Neuronal stem cell (in vitro differentiated cells): ENCODE measurements around the gene KRT16.
"Not testable (repeated sequence)": the region's sequence is repeated elsewhere in the genome, so short reads cannot be mapped to it uniquely, and the experiment has no call there.

Experiments used
- DNase-seq: peaks from one replicate; pipeline ENCODE4 v3.0.0-alpha.2; 2013; ENCODE audit warnings: low spot score
- H2AFZ ChIP-seq: one replicate; pipeline ENCODE4 v1.6.1; 2013; ENCODE audit warnings: mild to moderate bottlenecking, low read length, inconsistent platforms
- H2AK5ac ChIP-seq: 2 replicates; pipeline ENCODE4 v1.6.1; 2013; ENCODE audit warnings: low read depth, mild to moderate bottlenecking, inconsistent platforms, low read length, moderate library complexity, mixed read lengths
- H2BK120ac ChIP-seq: 2 replicates; pipeline ENCODE4 v1.6.1; 2013; ENCODE audit warnings: low read depth, mild to moderate bottlenecking, inconsistent platforms, low read length, moderate library complexity, mixed read lengths
- H2BK12ac ChIP-seq: one replicate; pipeline ENCODE4 v1.6.1; 2013; ENCODE audit warnings: low read length, inconsistent platforms
- H2BK15ac ChIP-seq: 2 replicates; pipeline ENCODE4 v1.6.1; 2013; ENCODE audit warnings: mild to moderate bottlenecking, low read length, inconsistent platforms, mixed read lengths
- H2BK5ac ChIP-seq: one replicate; pipeline ENCODE4 v1.6.1; 2013; ENCODE audit warnings: inconsistent platforms, mild to moderate bottlenecking, low read length, moderate library complexity
- H3K14ac ChIP-seq: one replicate; pipeline ENCODE4 v1.6.1; 2013; ENCODE audit warnings: low read length, inconsistent platforms
- H3K18ac ChIP-seq: 2 replicates; pipeline ENCODE4 v1.6.1; 2013; ENCODE audit warnings: low read length, inconsistent platforms
- H3K23ac ChIP-seq: 2 replicates; pipeline ENCODE4 v1.6.1; 2013; ENCODE audit warnings: low read depth, mild to moderate bottlenecking, mixed read lengths, low read length, inconsistent platforms; ENCODE audit not compliant: poor library complexity
- H3K27ac ChIP-seq: replicated peaks from 3 replicates; pipeline ENCODE4 v1.5.1; 2013; ENCODE audit warnings: low read length, inconsistent platforms
- H3K27me3 ChIP-seq, 3 experiments: 2 replicates each; pipeline ENCODE4 v1.6.1; 2013; ENCODE audit warnings: low read length in 3 of 3, mild to moderate bottlenecking in 2 of 3, inconsistent platforms in 1 of 3, low read depth in 1 of 3, mixed read lengths in 1 of 3, moderate library complexity in 1 of 3; ENCODE audit not compliant: control insufficient read depth in 3 of 3, insufficient read depth in 3 of 3
- H3K36me3 ChIP-seq, 2 donors: replicated peaks in 1 of 2; 2 replicates each; pipeline ENCODE4 v1.6.1; 2013; ENCODE audit warnings: low read length in 2 of 2; ENCODE audit not compliant: control insufficient read depth in 2 of 2, insufficient read depth in 2 of 2
- H3K4ac ChIP-seq: 2 replicates; pipeline ENCODE4 v1.6.1; 2013; ENCODE audit warnings: inconsistent platforms, mild to moderate bottlenecking, low read length, moderate library complexity
- H3K4me1 ChIP-seq, 2 donors: 1 replicate in 1 of 2; 2 replicates in 1 of 2; pipeline ENCODE4 v1.6.1; 2013; ENCODE audit warnings: low read length in 2 of 2, low read depth in 1 of 2; ENCODE audit not compliant: control insufficient read depth in 2 of 2, insufficient read depth in 1 of 2
- H3K4me2 ChIP-seq: one replicate; pipeline ENCODE4 v1.6.1; 2013; ENCODE audit warnings: mild to moderate bottlenecking, low read length, inconsistent platforms; ENCODE audit not compliant: insufficient read depth, poor library complexity, severe bottlenecking
- H3K4me3 ChIP-seq, 2 donors: 2 replicates each; pipeline ENCODE4 v1.5.1; 2013; ENCODE audit warnings: low read length in 2 of 2, mild to moderate bottlenecking in 2 of 2, inconsistent platforms in 1 of 2, moderate library complexity in 1 of 2
- H3K79me1 ChIP-seq: one replicate; pipeline ENCODE4 v1.6.1; 2013; ENCODE audit warnings: low read depth, mild to moderate bottlenecking, inconsistent platforms, low read length, moderate library complexity
- H3K9ac ChIP-seq: one replicate; pipeline ENCODE4 v1.6.1; 2013; ENCODE audit warnings: mild to moderate bottlenecking, low read depth, low read length, inconsistent platforms; ENCODE audit not compliant: poor library complexity
- H3K9me3 ChIP-seq, 2 donors: replicated peaks in 1 of 2; 2 replicates each; pipeline versions ENCODE3 to v1.6.1; 2013; ENCODE audit warnings: low read length in 2 of 2, mild to moderate bottlenecking in 2 of 2, inconsistent platforms in 1 of 2, low read depth in 1 of 2, mixed read lengths in 1 of 2, moderate library complexity in 1 of 2; ENCODE audit not compliant: control insufficient read depth in 2 of 2, insufficient read depth in 1 of 2
- H4K8ac ChIP-seq: one replicate; pipeline ENCODE4 v1.6.1; 2013; ENCODE audit warnings: low read depth, mild to moderate bottlenecking, inconsistent platforms, low read length, moderate library complexity
- H4K91ac ChIP-seq: one replicate; pipeline ENCODE4 v1.6.1; 2013; ENCODE audit warnings: low read length, low read depth, mild to moderate bottlenecking, inconsistent platforms; ENCODE audit not compliant: poor library complexity
- WGBS, 2 donors: extraction: QIAGEN DNeasy Blood & Tissue Kit; methylation state at CpG; one replicate each; pipeline ENCODE4 v1.1.7; 2013; ENCODE audit warnings: missing lambda C conversion rate in 2 of 2, mixed read lengths in 1 of 2; ENCODE audit not compliant: insufficient read length in 2 of 2, insufficient replicate concordance in 1 of 2; ENCODE audit errors: extremely low coverage in 2 of 2; 5-methylcytosine and 5-hydroxymethylcytosine counted together

KRT16 gene

DNA sequence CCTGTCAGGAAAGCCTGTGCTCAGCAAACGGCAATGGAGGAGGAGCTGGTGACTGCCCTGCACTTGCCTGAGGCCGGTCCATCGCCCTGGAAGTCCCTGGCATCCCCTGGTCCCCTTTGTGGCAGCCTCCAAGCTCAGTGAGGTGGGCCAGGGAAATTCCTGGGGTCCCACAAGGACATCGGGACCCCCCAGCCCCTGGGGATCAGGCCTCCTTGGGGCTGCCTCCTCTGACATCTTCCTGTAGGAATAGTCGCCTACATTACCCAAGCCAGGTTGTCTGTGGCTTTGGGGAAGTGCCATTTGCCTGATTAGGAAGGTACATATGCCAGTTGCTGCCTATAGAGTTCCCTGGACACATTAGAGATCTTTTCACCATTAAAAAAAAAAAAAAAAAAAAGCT lies 33.6 kb downstream of the KRT16 start:
- no peak for DNase-seq
- Histone ChIP-seq H3K14ac (no peak overlapping the region), H3K4me1 (peaks cover 0 to 5% of the 10 kb centered on the region in 2 donors), H3K4ac (no peak overlapping the region), H3K4me2 (no peak overlapping the region), H3K36me3 (no peaks in the 10 kb centered on the region), H2AFZ (no peak overlapping the region), H3K23ac (no peak overlapping the region), H2AK5ac (no peak overlapping the region), H4K91ac (no peak overlapping the region), H2BK5ac (no peak overlapping the region), H3K27me3 (no peaks in the 10 kb centered on the region), H3K18ac (peak overlapping the region; percentile 20), H2BK12ac (no peak overlapping the region), H3K4me3 (no peak overlapping the region), H3K27ac (no peak overlapping the region), H2BK120ac (no peak overlapping the region), H3K9ac (no peak overlapping the region), H2BK15ac (no peak overlapping the region), H3K9me3 (no peaks in the 10 kb centered on the region), H3K79me1 (no peaks in the 10 kb centered on the region), H4K8ac (no peak overlapping the region)
- WGBS, 2 donors: no CpG with 5 or more reads among the region's 5 CpGs

DNA sequence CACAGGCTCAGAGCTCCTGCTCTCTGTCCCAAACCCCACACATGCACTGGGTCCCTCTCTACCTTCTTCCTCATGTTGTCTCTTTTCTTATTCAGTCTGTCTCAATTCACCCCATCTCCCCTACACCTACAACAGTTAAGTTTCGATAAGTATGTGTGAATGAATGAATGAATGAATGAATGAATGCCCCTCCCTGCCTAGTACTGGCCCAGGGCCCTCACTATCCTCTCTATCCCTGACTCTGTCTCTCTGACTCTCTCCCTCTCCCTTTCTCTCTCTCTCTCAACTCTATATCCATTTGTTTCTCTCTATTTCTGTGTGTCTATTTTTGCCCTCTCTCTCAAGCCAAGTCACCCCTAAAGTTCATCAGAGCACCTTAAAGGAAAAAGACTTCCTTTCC lies 34.0 kb downstream of the KRT16 start:
- Histone ChIP-seq H2BK5ac (no peak overlapping the region), H2AK5ac (no peak overlapping the region), H3K4me3 (no peak overlapping the region), H2BK15ac (no peak overlapping the region), H2BK12ac (no peak overlapping the region), H2AFZ (no peak overlapping the region), H3K36me3 (no peaks in the 10 kb centered on the region), H3K9ac (no peak overlapping the region), H3K4me2 (no peak overlapping the region), H3K14ac (no peak overlapping the region), H3K4me1 (peaks cover 0 to 5% of the 10 kb centered on the region in 2 donors), H3K23ac (no peak overlapping the region), H4K8ac (no peak overlapping the region), H3K4ac (no peak overlapping the region), H3K9me3 (no peaks in the 10 kb centered on the region), H3K27me3 (no peaks in the 10 kb centered on the region), H4K91ac (no peak overlapping the region), H3K18ac (no peak overlapping the region), H3K27ac (no peak overlapping the region), H3K79me1 (no peaks in the 10 kb centered on the region), H2BK120ac (no peak overlapping the region)
- no peak for DNase-seq
- no CpG with 5 or more reads among the region's 1 CpG for WGBS, 2 donors

DNA sequence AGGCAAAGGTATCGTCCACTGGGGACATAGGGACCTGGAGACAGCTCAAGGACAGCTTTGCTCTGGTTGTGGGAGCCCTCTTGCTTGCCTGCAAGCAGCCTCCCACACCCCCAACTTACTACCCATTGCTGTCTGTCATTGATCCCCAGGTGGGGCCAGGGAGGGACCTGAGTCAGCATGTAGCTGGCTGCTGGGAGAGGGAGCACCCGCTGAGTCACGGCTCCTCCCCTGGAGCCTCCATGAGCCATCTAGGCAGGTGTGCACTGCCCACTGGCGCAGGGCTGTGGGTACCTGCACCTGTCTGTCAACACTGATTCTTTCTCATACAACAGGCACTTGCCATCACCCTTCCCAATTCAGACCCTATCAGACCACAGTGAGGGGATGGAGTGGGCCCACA lies 35.8 kb downstream of the KRT16 start:
- H2BK5ac ChIP-seq, H3K4me2 ChIP-seq, H3K9me3 ChIP-seq, H2BK120ac ChIP-seq, H3K79me1 ChIP-seq, H4K91ac ChIP-seq, H3K4me3 ChIP-seq, H3K9ac ChIP-seq, H3K4me1 ChIP-seq, H3K4ac ChIP-seq, H2AFZ ChIP-seq, H2BK12ac ChIP-seq, H3K14ac ChIP-seq, DNase-seq, H4K8ac ChIP-seq, H3K27me3 ChIP-seq, H3K27ac ChIP-seq, H2BK15ac ChIP-seq, H3K36me3 ChIP-seq, H3K18ac ChIP-seq: not testable (repeated sequence)
- no CpG with 5 or more reads among the region's 4 CpGs for WGBS, 2 donors
- Histone ChIP-seq H3K23ac (peak overlapping the region; percentile 2), H2AK5ac (peak overlapping the region; percentile 6)

DNA sequence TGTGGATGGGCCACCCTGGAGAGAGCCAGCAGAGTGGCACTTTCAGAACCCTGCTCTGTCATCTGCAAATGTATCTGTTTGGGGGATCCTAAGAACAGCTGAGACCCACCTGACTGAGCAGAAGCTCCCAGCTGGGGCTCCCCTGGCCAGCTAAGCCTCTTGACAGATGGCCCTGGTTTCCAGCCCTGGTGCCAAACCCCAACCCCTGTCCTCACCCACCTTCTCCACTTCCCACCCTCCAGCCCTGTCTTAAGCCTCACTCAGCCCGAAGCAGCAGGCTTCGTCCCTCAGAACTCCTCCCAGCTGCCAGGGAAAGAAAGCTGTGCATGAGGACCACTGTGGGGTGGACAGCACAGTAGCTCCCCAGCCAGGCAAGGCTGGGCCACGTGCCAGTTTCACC lies 37.2 kb downstream of the KRT16 start:
- Histone ChIP-seq H2AFZ (no peak overlapping the region), H3K4ac (no peak overlapping the region), H3K36me3 (no peaks in the 10 kb centered on the region), H2BK12ac (no peak overlapping the region), H3K27me3 (peaks cover 0 to 9% (median 0%) of the 10 kb centered on the region in 3 experiments), H4K8ac (no peak overlapping the region), H3K4me1 (peaks cover 0 to 5% of the 10 kb centered on the region in 2 donors), H3K18ac (no peak overlapping the region), H2BK15ac (no peak overlapping the region), H3K27ac (no peak overlapping the region), H2BK5ac (no peak overlapping the region), H3K14ac (no peak overlapping the region), H2BK120ac (no peak overlapping the region), H3K79me1 (no peaks in the 10 kb centered on the region), H2AK5ac (no peak overlapping the region), H3K9ac (no peak overlapping the region), H3K4me3 (no peak overlapping the region), H4K91ac (no peak overlapping the region), H3K23ac (no peak overlapping the region), H3K9me3 (no peaks in the 10 kb centered on the region), H3K4me2 (no peak overlapping the region)
- no peak for DNase-seq
- no CpG with 5 or more reads among the region's 3 CpGs for WGBS, 2 donors
